NB4 (cell line): ENCODE results near the gene CATSPER3.

Experiments
- POLR2A ChIP-seq: IDR thresholded peaks from 2 replicates; pipeline ENCODE4 v1.6.1; 2011; ENCODE audit warnings: mild to moderate bottlenecking; ENCODE audit not compliant: insufficient read length; ENCODE audit errors: extremely low read depth
- TF ChIP-seq, protein P1 (sequence below): IDR thresholded peaks from one replicate; pipeline ENCODE4 v1.5.1; 2012; ENCODE audit warnings: low read depth, low read length

DNA sequence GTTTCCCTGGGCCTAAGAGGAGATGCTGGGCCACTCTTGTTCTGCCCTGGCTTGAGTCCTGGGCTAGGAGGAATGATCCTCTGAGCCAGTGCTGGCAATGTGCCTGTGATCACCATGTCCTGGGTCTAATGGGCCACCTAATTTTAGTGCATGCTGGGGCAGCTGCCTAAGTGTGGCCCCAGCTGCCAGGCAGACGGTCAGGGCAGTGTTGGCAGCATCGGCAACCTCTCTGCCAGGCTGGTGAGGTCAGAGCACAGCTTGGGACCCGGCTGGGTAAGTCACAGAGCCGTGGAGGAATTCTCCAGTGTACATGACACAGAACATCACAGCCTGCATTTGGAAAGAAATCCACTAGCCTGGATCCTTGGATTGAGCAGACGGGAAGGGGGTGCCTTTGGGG lies 87.7 kb downstream of the CATSPER3 start:
- TF ChIP-seq POLR2A: no peak
- TF ChIP-seq, protein P1, sequence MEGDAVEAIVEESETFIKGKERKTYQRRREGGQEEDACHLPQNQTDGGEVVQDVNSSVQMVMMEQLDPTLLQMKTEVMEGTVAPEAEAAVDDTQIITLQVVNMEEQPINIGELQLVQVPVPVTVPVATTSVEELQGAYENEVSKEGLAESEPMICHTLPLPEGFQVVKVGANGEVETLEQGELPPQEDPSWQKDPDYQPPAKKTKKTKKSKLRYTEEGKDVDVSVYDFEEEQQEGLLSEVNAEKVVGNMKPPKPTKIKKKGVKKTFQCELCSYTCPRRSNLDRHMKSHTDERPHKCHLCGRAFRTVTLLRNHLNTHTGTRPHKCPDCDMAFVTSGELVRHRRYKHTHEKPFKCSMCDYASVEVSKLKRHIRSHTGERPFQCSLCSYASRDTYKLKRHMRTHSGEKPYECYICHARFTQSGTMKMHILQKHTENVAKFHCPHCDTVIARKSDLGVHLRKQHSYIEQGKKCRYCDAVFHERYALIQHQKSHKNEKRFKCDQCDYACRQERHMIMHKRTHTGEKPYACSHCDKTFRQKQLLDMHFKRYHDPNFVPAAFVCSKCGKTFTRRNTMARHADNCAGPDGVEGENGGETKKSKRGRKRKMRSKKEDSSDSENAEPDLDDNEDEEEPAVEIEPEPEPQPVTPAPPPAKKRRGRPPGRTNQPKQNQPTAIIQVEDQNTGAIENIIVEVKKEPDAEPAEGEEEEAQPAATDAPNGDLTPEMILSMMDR: no peak
